MM.1S (cell line): ENCODE data around the gene SEMA4B.

ENCODE experiments used
- EZH2phosphoT487 ChIP-seq: fragments of 300-600 bp; sonication (generic); IDR thresholded peaks from 2 replicates; pipeline ENCODE4 v1.6.1; 2018; ENCODE audit warnings: antibody characterized with exemption, low read length
- TF ChIP-seq, protein P1 (sequence below): fragments of 300-600 bp; sonication (generic); IDR thresholded peaks from 2 replicates; pipeline ENCODE4 v1.5.1; 2016; ENCODE audit warnings: antibody characterized with exemption, low read length, mixed read lengths

DNA sequence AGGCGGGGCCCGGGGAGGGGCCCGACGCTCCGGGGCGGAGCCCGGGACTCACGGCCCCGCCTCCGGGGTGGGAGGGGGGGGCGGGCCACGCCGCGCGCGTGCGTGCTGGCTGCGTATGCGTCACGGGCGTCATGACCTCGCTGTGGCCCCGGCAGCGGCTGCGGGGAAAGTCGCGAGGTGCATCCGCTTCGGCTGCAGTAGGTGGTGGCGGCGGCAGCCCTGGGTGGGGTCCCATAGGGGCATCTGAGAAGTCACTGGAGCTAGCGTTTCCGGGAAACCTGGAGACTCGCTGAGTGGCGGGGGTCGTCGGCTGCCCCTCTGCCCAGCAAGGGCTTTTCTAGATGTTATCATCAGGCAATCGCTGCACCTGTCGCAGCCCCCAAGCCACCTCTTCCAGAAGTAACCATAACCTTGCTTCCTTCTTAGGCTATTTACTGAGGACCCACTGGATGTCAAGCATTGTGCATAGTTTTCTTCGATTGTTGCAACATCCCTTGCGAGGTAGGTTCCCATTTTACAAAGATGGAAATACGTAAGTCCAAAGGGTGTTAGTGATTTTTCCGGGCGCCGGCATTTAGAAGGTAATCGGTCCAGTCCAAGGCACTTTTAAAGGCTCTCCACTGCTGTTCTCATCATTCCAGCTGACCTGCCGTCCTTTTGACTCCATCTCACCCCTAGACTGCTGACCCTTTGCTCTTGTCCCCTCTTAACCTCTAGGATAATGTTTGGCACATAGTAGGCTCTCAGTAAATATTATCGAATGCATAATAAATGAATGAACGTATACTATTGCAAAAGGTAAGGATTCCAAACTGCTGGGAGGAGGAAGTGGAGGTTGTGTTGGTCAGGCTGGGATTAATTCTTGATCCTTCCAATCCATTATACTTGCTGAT, 33.2 kb downstream of the SEMA4B start, which contains the start of gene GDPGP1:
- TF ChIP-seq, protein P1, sequence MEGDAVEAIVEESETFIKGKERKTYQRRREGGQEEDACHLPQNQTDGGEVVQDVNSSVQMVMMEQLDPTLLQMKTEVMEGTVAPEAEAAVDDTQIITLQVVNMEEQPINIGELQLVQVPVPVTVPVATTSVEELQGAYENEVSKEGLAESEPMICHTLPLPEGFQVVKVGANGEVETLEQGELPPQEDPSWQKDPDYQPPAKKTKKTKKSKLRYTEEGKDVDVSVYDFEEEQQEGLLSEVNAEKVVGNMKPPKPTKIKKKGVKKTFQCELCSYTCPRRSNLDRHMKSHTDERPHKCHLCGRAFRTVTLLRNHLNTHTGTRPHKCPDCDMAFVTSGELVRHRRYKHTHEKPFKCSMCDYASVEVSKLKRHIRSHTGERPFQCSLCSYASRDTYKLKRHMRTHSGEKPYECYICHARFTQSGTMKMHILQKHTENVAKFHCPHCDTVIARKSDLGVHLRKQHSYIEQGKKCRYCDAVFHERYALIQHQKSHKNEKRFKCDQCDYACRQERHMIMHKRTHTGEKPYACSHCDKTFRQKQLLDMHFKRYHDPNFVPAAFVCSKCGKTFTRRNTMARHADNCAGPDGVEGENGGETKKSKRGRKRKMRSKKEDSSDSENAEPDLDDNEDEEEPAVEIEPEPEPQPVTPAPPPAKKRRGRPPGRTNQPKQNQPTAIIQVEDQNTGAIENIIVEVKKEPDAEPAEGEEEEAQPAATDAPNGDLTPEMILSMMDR: no peak
- no peak for TF ChIP-seq EZH2phosphoT487
